Inflammatory macrophage treated with lipopolysaccharide for 1 hour (primary cell): ENCODE measurements around the gene TLR10.
"Not testable (repeated sequence)": the region's sequence is repeated elsewhere in the genome, so short reads cannot be mapped to it uniquely, and the experiment has no call there.

Source experiments
- DNase-seq, 2 donors: peaks; one replicate each; pipeline ENCODE4 v3.0.0-alpha.2; 2020 to 2022

TLR10 gene

GRCh38 chr4:38802561-38803355 lies 20.0 kb upstream of the TLR10 start:
- DNase-seq: no peak

GRCh38 chr4:38800961-38801450 lies 18.2 kb upstream of the TLR10 start:
- peak in 1 of 2 donors; percentile 36 for DNase-seq

- DNase-seq: no peak
These were observed 17.6 kb upstream of the TLR10 start for GRCh38 chr4:38800366-38800765.

- DNase-seq: no peak
These were observed 12.3 kb upstream of the TLR10 start for GRCh38 chr4:38795087-38795486.

GRCh38 chr4:38794051-38794450 lies 11.3 kb upstream of the TLR10 start:
- DNase-seq: peak; percentile 80 to 87

- peak; percentile 72 to 75 for DNase-seq
These were observed 8.2 kb upstream of the TLR10 start for GRCh38 chr4:38791010-38791409.

- peak in 1 of 2 donors; percentile 61 for DNase-seq
These were observed 5.5 kb upstream of the TLR10 start for GRCh38 chr4:38788317-38788716.

GRCh38 chr4:38787693-38788092 lies 4.9 kb upstream of the TLR10 start:
- no peak for DNase-seq

GRCh38 chr4:38785901-38786402 lies 3.2 kb upstream of the TLR10 start:
- peak; percentile 75 to 86 for DNase-seq

GRCh38 chr4:38785041-38785790 lies 2.4 kb upstream of the TLR10 start:
- peak; percentile 60 to 70 for DNase-seq

- DNase-seq: no peak
These were observed 1.4 kb upstream of the TLR10 start for GRCh38 chr4:38784141-38784540.

GRCh38 chr4:38783109-38783460 lies 295 bp upstream of the TLR10 start:
- DNase-seq: no peak

- DNase-seq: no peak
These were observed 932 bp downstream of the TLR10 start for GRCh38 chr4:38781854-38782261.

GRCh38 chr4:38780833-38781484 lies 1.8 kb downstream of the TLR10 start:
- DNase-seq: no peak

- no peak for DNase-seq
These were observed 3.0 kb downstream of the TLR10 start for GRCh38 chr4:38779790-38780189.

GRCh38 chr4:38777925-38778324 lies 4.9 kb downstream of the TLR10 start:
- not testable (repeated sequence) for DNase-seq

- DNase-seq: peak; percentile 39 to 51
These were observed 7.5 kb downstream of the TLR10 start for GRCh38 chr4:38775326-38775725.

GRCh38 chr4:38774181-38774955 lies 8.4 kb downstream of the TLR10 start:
- DNase-seq: peak; percentile 56 to 70

GRCh38 chr4:38770281-38770680 lies 12.5 kb downstream of the TLR10 start:
- DNase-seq: not testable (repeated sequence)

- DNase-seq: peak; percentile 29 to 65
These were observed 12.9 kb downstream of the TLR10 start for GRCh38 chr4:38769857-38770256.

- no peak for DNase-seq
These were observed 13.3 kb downstream of the TLR10 start for GRCh38 chr4:38769441-38769840.

- peak; percentile 75 to 88 for DNase-seq
These were observed 13.8 kb downstream of the TLR10 start for GRCh38 chr4:38768968-38769394.
